Activated T-cell treated with anti-CD3 and anti-CD28 coated beads for 24 hours (primary cell): ENCODE data around the gene VGLL1.

Experiments
- DNase-seq: peaks from one replicate; pipeline ENCODE4 v3.0.0-alpha.2; 2020; ENCODE audit warnings: low read depth

The VGLL1 gene

GRCh38 chrX:136531951-136532350 lies at the start of gene VGLL1:
VGLL1 (plus strand) TSS chrX:136532215; CDS start chrX:136536021, 3,806 bp downstream.
- DNase-seq, result no peak

GRCh38 chrX:136487647-136488046 lies 44.4 kb upstream of the VGLL1 start, which contains the start of gene BRS3:
BRS3 (plus strand) TSS chrX:136487947; CDS start chrX:136488115, 168 bp downstream.
- no peak for DNase-seq

GRCh38 chrX:136488706-136489105 lies 43.3 kb upstream of the VGLL1 start:
- DNase-seq, result no peak

GRCh38 chrX:136491832-136492231 lies 40.2 kb upstream of the VGLL1 start:
- no peak for DNase-seq

- DNase-seq, result no peak
These were observed 39.0 kb upstream of the VGLL1 start for GRCh38 chrX:136493011-136493410.

- no peak for DNase-seq
These were observed 37.0 kb upstream of the VGLL1 start for GRCh38 chrX:136495043-136495442.

- DNase-seq, result no peak
These were observed 35.7 kb upstream of the VGLL1 start for GRCh38 chrX:136496186-136496763.

- DNase-seq, result peak; percentile 77
These were observed 35.1 kb upstream of the VGLL1 start for GRCh38 chrX:136496764-136497555.

GRCh38 chrX:136497556-136498052 lies 34.4 kb upstream of the VGLL1 start, which contains the start of gene HTATSF1:
HTATSF1 (plus strand) TSS chrX:136497592; CDS start chrX:136497685, 93 bp downstream.
- no peak for DNase-seq

- DNase-seq, result no peak
These were observed 12.9 kb upstream of the VGLL1 start for GRCh38 chrX:136519069-136519468.

- DNase-seq, result no peak
These were observed 8.2 kb upstream of the VGLL1 start for GRCh38 chrX:136523770-136524169.

GRCh38 chrX:136525738-136526606 lies 6.0 kb upstream of the VGLL1 start:
- no peak for DNase-seq

- DNase-seq, result no peak
These were observed 3.2 kb upstream of the VGLL1 start for GRCh38 chrX:136528645-136529315.

- no peak for DNase-seq
These were observed 2.2 kb upstream of the VGLL1 start for GRCh38 chrX:136529795-136530194.

GRCh38 chrX:136534131-136534530 lies 2.1 kb downstream of the VGLL1 start:
- no peak for DNase-seq

- DNase-seq, result no peak
These were observed 6.8 kb downstream of the VGLL1 start for GRCh38 chrX:136538811-136539210.

- DNase-seq, result no peak
These were observed 8.2 kb downstream of the VGLL1 start for GRCh38 chrX:136540226-136540625.

- DNase-seq, result no peak
These were observed 9.3 kb downstream of the VGLL1 start for GRCh38 chrX:136541294-136541693.

- DNase-seq, result no peak
These were observed 10.3 kb downstream of the VGLL1 start for GRCh38 chrX:136542281-136542680.

GRCh38 chrX:136546371-136546781 lies 14.4 kb downstream of the VGLL1 start:
- no peak for DNase-seq

- DNase-seq, result no peak
These were observed 17.2 kb downstream of the VGLL1 start for GRCh38 chrX:136549226-136549625.

- no peak for DNase-seq
These were observed 19.4 kb downstream of the VGLL1 start for GRCh38 chrX:136551410-136551809.
